Gastrocnemius medialis (tissue), 4 donors: ENCODE data around the gene CYSLTR2. TPM values are rescaled to one million over a fixed set of nuclear protein-coding genes. Genes with fewer than 3 reads are reported as not detected.
A peak's percentile ranks its signal among the peaks of the same experiment; 100 is the strongest.

Source experiments
- ATAC-seq, 2 donors: fragments of 150-250 bp; one replicate each; pipeline ENCODE4 v1.9.1; 2016
- DNase-seq, 2 donors: peaks; one replicate each; pipeline ENCODE4 v3.0.0-alpha.2; 2019
- H3K27ac ChIP-seq, 4 donors: fragments of 200-600 bp; sonication (generic); 1 replicate in 1 of 4; 2 replicates in 3 of 4; pipeline ENCODE4 v1.5.1; 2016 to 2018; ENCODE audit warnings: mild to moderate bottlenecking in 2 of 4, moderate library complexity in 1 of 4
- H3K27me3 ChIP-seq, 3 donors: fragments of 200-600 bp; sonication (generic) in 2 of 3; 1 replicate in 1 of 3; 2 replicates in 2 of 3; pipeline versions ENCODE4 v1.5.1 to v1.6.0; 2016 to 2019; ENCODE audit warnings: mild to moderate bottlenecking in 1 of 3, moderate library complexity in 1 of 3
- H3K36me3 ChIP-seq, 2 donors: fragments of 200-600 bp; sonication (generic) in 1 of 2; one replicate each; pipeline ENCODE4 v1.5.1; 2017 to 2018
- H3K4me1 ChIP-seq, 2 donors: fragments of 200-600 bp; sonication (generic) in 1 of 2; one replicate each; pipeline ENCODE4 v1.5.1; 2016 to 2017; ENCODE audit warnings: mild to moderate bottlenecking in 2 of 2
- H3K4me3 ChIP-seq, 4 donors: fragments of 200-600 bp; sonication (generic) in 3 of 4; 1 replicate in 1 of 4; 2 replicates in 3 of 4; pipeline ENCODE4 v1.5.1; 2016 to 2019; ENCODE audit warnings: mild to moderate bottlenecking in 2 of 4
- H3K9me3 ChIP-seq, 3 donors: fragments of 200-600 bp; sonication (generic) in 2 of 3; 1 replicate in 1 of 3; 2 replicates in 2 of 3; pipeline ENCODE4 v1.5.1; 2016 to 2019
- CTCF ChIP-seq, 5 experiments: fragments of 450-650 bp in 3 of 5; fragments of 200-600 bp in 2 of 5; sonication (generic) in 2 of 5; IDR thresholded peaks in 4 of 5; conservative IDR thresholded peaks in 1 of 5; 1 replicate in 4 of 5; 2 replicates in 1 of 5; pipeline ENCODE4 v1.5.1; 2016 to 2019; ENCODE audit warnings: antibody characterized with exemption in 5 of 5, mild to moderate bottlenecking in 3 of 5, moderate library complexity in 3 of 5
- POLR2A ChIP-seq, 2 donors: fragments of 450-650 bp; IDR thresholded peaks; one replicate each; pipeline ENCODE4 v1.6.1; 2017; ENCODE audit warnings: antibody characterized with exemption in 2 of 2, mild to moderate bottlenecking in 2 of 2, moderate library complexity in 2 of 2
- in situ Hi-C, 4 donors: fragments of 200-750 bp; cut with MboI; loops; one replicate each; pipeline versions ENCODE4 v1.15.0 to v1.8.0; 2017; ENCODE audit warnings: low sequenced_read_pairs in 4 of 4
- intact Hi-C: fragments of 100-400 bp; cut with DNase I; formaldehyde crosslinking; loops from one replicate; pipeline ENCODE4 v1.15.1; 2023; ENCODE audit warnings: low total_unique reads
- total RNA-seq, 4 donors: library from RNA; depleted of rRNA; stranded (reverse); fragments of >200 nt; gene quantifications; one replicate each; pipeline versions ENCODE4 v1.1.0 to v1.2.3, GENCODE V29; 2016

The CYSLTR2 gene
- total RNA-seq, 4 donors from 2014 or later: 0.09 to 0.10 TPM; not detected in 2

- ATAC-seq: no peak
- TF ChIP-seq CTCF (IDR thresholded peaks at IDR 0.05 in 4 of 5, conservative IDR thresholded peaks at IDR 0.05 in 1 of 5) (no peak), POLR2A (IDR thresholded peaks at IDR 0.05) (no peak)
- no peaks in the 10 kb centered on the region for H3K27me3 ChIP-seq
- H3K4me1 ChIP-seq: peaks cover 0 to 3% of the 10 kb centered on the region in 2 donors
- H3K27ac ChIP-seq: no peak overlapping the region
- in situ Hi-C loops (no loop called here), intact Hi-C loops (no loop called here)
- no peak for DNase-seq
- no peaks in the 10 kb centered on the region for H3K36me3 ChIP-seq
- no peaks in the 10 kb centered on the region for H3K9me3 ChIP-seq
- no peak overlapping the region for H3K4me3 ChIP-seq
Observed at GRCh38 chr13:48624016-48624415, 29.7 kb upstream of the CYSLTR2 start.

- Histone ChIP-seq H3K4me3 (no peak overlapping the region), H3K9me3 (no peaks in the 10 kb centered on the region), H3K4me1 (peaks cover 0 to 3% of the 10 kb centered on the region in 2 donors), H3K27ac (peak overlapping the region in 1 of 4 donors; percentile 39), H3K36me3 (no peaks in the 10 kb centered on the region), H3K27me3 (no peaks in the 10 kb centered on the region)
- intact Hi-C loops: no loop called here
- ATAC-seq (peak in 1 of 2 donors; percentile 58), DNase-seq (no peak)
- in situ Hi-C loops: no loop called here
- TF ChIP-seq CTCF (IDR thresholded peaks at IDR 0.05 in 4 of 5, conservative IDR thresholded peaks at IDR 0.05 in 1 of 5) (no peak), POLR2A (IDR thresholded peaks at IDR 0.05) (no peak)
Observed at GRCh38 chr13:48624858-48625257, 28.9 kb upstream of the CYSLTR2 start.

- intact Hi-C loops (no loop called here), in situ Hi-C loops (no loop called here)
- ATAC-seq: no peak
- no peak overlapping the region for H3K4me3 ChIP-seq
- TF ChIP-seq CTCF (IDR thresholded peaks at IDR 0.05 in 4 of 5, conservative IDR thresholded peaks at IDR 0.05 in 1 of 5): no peak
- H3K36me3 ChIP-seq: no peaks in the 10 kb centered on the region
- no peak for DNase-seq
- no peaks in the 10 kb centered on the region for H3K9me3 ChIP-seq
- H3K27ac ChIP-seq: peak overlapping the region in 1 of 4 donors; percentile 39
- H3K4me1 ChIP-seq: peaks cover 0 to 3% of the 10 kb centered on the region in 2 donors
- H3K27me3 ChIP-seq: no peaks in the 10 kb centered on the region
Observed at GRCh38 chr13:48625413-48626076, 28.2 kb upstream of the CYSLTR2 start.

- intact Hi-C loops (no loop called here), in situ Hi-C loops (no loop called here)
- Histone ChIP-seq H3K9me3 (no peaks in the 10 kb centered on the region), H3K4me1 (peaks cover 0 to 3% of the 10 kb centered on the region in 2 donors), H3K27ac (no peak overlapping the region), H3K36me3 (no peaks in the 10 kb centered on the region), H3K27me3 (no peaks in the 10 kb centered on the region), H3K4me3 (no peak overlapping the region)
- ATAC-seq (no peak), DNase-seq (no peak)
- TF ChIP-seq CTCF (IDR thresholded peaks at IDR 0.05 in 4 of 5, conservative IDR thresholded peaks at IDR 0.05 in 1 of 5) (no peak), POLR2A (IDR thresholded peaks at IDR 0.05) (no peak)
Observed at GRCh38 chr13:48626077-48626449, 27.7 kb upstream of the CYSLTR2 start.
